HG03280 (cell line): ENCODE data around the gene CHPF.

Experiments used
- ATAC-seq: cut with Tn5 transposase; IDR thresholded peaks from one replicate; pipeline ENCODE4 v1.9.1; 2021; ENCODE audit warnings: mild to moderate bottlenecking, moderate library complexity; ENCODE audit not compliant: unreplicated experiment

CHPF gene

DNA sequence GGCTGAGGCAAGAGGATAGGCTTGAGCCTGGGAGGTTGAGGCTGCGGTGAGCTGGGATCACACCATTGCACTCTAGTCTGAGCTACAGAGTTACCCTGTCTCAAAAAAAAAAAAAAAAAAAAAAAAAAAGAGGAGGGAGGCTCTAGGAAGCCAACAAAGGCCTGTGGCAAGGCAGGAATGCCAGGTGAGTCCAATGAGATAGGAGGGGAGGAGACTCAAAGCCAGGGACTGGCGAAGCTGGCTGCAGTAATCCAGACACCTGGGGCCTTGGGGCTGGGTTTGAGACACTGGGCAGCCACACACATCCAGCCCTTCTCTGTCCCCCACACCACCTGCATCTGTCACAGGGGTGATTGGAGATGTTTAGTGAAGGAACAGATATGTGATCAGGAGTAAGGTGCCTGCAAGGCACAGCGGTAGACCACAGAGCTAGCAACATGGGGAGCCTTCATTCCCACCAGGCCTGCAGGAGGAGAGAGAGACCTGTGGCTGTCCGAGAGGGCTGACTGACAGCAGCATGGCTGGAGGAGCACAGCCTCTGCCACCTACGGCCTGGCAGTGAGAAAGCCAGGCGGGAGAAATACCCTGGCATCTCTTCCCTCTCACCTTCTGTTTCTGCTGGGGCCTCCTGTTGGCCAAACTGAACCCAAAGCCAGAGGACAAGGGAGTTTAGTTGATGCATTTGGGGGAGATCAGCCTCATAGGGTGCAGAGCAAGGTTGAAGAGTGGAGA lies 9.5 kb downstream of the CHPF start:
- no peak for ATAC-seq

- no peak for ATAC-seq
These were observed 11.3 kb downstream of the CHPF start for GRCh38 chr2:219532378-219532649.

DNA sequence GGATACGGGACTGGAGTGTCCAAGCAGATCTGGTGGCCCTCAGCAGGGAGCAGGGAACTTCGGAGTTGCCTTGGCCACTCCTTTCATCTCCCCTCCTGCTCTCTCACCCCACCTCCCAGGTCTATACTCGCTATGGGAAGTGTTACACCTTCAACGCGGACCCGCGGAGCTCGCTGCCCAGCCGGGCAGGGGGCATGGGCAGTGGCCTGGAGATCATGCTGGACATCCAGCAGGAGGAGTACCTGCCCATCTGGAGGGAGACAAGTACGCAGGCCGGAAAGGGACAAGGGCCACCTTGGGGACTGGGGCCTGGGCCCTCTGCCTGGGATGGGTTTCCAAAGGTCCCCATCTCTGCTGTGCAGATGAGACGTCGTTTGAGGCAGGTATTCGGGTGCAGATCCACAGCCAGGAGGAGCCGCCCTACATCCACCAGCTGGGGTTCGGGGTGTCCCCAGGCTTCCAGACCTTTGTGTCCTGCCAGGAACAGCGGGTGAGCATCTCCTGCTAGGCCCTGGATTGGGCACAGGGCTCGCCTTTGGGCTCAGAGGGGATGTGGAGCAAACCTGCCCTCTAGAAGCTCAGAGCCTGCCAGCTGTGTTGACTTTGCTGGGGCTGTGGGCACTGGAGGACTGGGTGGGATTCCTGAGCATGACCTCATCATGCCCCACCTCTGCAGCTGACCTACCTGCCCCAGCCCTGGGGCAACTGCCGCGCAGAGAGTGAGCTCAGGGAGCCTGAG lies 11.8 kb downstream of the CHPF start:
- no peak for ATAC-seq

DNA sequence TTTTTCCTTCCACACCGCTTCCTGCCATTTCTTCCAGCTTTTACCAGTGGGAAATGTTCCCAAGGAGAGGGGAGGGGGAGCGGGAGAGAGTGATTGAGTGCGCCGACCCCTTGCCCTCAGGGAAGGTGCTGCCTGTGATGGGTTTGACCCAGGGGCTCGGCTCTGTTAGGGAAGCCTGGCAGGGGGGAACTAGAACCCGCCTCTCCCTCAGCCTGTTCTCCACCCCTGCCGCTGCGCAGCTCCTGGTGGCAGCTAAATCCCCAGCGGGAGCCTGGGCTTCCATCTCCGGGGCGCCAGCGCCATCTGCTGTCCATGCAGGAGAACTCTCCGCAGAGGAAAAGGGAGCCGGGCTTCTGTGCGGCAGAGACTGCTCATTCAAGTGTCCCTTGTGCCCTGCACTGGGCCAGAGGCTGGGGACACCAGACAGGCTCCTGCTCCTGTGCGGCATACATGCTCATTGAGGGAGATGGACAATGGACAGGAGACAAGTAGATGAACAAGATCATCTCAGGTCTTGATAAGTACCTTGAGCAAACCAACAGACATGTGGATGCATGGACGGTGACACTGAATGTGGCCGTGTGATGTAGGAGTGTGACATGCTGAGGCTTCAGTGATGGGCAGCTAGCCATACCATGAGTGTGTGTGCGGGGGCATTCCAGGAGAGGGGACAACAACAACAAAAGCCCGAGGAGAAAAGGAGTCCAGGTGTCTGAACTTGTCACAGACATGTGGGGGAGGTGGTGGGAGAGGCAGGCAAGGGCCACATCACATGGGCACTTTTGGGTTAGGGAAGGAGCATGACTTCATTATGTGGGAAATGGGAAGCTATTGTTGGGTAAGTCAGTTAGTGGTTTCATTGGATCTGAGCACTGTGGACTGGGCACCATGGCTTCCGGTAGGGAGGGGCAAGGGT lies 13.3 kb downstream of the CHPF start:
- peak; percentile 78 for ATAC-seq

DNA sequence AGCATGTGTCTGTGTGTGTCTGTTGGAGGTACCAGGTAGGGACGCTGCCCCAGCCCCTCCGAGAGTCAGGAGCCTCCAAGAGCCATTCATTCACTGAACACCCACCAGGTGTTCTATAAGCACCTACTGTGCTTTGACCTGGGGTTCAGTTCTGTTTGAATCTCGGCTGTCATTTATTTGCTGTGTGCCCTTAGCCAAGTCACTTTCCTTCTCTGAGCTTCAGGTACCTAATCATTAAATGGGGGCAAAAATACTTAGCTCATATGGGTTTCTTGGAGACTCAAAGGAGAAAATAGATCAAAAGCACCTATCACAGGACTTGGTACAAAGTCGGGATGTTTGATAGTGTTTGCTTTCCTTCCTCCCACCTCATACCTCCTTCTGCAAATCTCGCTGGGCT lies 16.1 kb downstream of the CHPF start:
- ATAC-seq: no peak

GRCh38 chr2:219527076-219527394 lies 16.6 kb downstream of the CHPF start:
- ATAC-seq: no peak

GRCh38 chr2:219526320-219527075 lies 17.1 kb downstream of the CHPF start:
- ATAC-seq: no peak

GRCh38 chr2:219525533-219526232 lies 17.9 kb downstream of the CHPF start:
- no peak for ATAC-seq

DNA sequence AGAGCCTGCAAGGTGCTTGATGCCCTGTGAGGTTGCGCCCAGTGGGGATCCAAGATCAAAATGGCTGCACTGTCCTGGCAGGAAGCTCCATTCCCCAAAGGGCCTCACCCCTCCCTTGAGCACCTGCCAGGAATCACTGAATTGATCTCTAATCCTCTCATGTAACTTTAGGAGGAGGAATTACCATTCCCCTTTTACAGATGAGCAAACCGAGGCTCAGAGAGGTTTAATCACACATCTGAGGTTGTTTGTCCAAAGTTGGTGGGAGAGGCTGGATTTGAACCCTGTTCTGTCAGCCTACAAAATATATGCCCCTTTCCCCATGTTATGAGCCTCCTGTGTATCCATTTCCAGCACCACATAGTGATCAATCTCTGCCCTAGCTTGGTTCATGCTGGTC lies 18.8 kb downstream of the CHPF start:
- ATAC-seq: no peak

DNA sequence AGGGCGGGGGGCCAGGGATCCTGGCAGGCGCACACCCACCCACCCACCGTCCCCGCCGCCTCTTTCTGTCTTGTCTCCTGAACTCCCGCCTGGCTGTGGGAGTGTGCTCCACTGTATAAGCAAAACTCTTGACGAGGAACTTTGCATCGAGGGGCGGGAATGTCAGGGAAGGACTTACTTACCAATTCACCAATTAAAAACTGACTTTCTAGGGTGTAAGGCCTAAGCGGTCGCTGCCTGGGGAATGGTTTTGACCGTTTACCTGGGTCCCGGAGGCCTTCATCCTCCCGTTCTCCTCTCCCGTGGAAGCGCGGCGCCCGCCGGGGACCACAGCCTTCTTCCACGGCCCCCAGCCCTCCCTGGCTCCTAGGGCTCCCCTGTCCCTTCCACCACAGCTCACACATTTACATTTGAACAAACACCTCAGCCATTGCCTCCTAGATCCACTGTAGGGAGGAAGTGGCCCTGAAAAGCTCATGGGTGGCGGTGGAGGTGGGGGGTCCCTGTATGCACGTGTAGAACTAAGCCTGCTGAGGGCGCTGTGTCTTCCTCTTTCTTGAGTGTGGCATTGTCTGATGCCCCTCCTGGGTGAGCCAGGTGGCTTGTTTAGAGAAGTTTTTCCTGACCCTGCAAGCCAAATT lies 20.5 kb downstream of the CHPF start:
- no peak for ATAC-seq

DNA sequence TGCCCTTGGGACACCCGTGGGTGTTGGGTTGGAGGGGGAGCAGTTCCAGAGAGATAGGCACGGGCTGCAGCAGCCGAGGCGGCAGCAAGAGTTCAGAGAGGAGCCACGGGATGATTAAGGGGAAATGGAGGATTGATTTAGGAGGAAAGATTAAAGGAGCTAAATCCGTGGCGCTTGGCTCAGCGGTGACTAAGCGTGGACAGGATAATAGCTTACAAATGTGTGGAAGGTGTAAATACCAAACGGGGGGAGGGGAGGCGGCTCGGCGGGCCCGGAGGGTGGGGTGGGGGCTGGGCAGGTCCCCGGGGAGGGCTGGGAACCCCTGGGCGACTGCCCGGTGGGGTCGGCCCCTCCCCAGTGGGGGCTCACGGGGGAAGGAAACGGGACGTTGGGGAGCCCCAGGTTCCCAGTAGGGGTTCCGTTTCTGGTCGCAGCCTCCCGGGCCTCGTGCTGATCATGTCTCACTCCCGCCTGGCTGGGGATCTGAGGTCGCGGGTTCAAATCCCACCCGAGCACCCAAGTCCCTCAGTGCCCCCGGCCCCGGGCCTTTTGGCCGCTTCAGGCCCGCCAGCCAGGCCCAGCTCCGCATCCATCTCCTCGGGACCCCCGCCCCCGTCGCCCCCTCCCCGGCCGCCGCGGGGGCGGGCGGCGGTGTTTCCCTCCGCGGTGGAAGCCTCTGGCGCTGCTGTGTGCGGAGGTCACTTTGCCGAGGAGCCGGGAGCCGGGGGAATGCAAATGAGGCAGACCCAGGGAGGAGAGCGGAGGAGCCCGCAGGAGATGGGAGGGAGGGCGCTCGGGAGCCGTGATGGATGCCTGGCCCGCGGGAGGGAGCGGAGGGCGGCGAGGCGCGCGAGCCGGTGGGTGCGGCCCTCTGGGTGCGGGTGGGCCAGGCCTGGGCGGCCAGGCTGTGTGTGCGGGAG lies 21.2 kb downstream of the CHPF start:
- no peak for ATAC-seq

GRCh38 chr2:219521066-219521880 lies 22.3 kb downstream of the CHPF start:
- ATAC-seq: no peak

- no peak for ATAC-seq
These were observed 23.5 kb downstream of the CHPF start for GRCh38 chr2:219520079-219520478.

DNA sequence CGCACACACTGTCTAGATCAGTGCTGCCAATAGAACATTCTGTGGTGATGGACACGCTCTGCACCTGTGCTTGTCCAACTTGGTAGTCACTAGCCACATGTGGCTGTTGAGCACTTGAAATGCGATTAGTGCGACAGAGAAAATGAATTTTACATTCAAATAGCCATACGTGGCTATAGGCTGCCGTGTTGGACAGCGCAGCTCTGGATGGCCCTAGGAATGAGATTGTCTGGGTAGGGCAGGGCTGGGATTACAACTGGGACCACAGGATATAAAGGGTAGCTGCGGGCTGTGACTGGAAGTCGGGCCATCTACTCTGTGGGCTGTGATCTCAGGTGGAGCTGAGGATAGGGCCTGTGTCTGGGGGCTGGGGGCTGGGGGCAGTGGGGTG lies 24.1 kb downstream of the CHPF start:
- ATAC-seq: no peak

DNA sequence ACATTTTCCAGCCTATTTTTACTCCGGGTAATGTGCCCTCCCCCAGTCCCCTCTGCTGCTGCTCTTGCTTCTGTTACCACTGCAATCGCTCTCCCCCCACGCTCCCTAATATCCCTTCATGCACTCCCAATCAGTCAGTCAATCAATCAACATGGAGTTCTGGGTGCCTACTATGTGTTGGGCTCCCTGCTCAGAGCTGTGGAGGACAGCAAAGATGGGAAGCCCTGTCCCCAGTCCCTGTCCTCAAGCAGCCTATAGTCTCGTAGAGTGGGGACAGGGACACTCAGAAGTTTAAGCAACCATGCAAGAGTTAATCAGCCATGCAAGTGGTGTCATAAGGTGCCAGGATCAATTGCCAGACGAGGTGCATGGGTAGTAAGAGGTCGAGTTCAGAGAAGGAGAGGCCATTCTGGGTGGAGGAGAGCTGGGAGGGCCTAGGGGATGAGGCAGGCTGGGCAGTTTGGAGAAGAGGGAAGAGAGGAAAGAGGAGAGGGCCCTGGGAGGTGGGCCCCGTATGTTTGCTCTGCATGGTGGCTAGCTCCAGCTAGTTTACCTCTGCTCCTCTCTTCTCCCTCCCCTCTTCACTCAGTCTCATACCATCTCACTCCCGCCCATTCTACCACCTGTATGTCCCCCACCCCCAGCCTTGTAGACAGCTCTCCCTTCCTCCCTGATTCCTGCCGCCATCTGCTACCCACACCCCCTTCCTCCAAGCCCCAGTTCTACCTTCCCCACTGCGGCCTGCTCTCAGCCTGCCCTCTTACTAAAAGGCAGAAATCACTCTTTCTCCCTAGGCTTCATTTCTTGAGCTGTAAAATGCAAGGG lies 25.4 kb downstream of the CHPF start:
- ATAC-seq: no peak

DNA sequence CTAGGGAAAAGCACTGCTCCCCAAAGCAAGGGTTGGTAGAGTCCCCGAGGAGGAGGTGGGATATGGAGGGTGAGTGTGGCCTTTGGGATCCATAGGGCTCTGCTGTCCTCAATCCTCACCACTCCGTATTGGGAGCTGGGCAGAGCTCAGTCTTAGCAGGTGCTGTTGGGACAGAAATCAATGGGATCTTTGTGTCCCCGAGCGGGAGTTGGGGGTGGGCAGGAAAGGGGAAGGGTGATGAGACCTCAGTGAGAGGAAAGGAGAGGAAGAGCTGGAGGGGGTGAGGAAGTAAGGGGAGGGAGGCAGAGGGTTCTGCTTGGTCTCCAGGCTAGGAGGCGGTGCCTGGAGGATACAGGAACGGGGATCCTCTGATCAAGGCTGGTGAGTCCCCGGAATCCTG lies 26.7 kb downstream of the CHPF start:
- ATAC-seq: no peak

- no peak for ATAC-seq
These were observed 27.6 kb downstream of the CHPF start for GRCh38 chr2:219515874-219516629.
